GM18858 (cell line): Measurements from ENCODE around the gene FXYD3.
"Not testable (repeated sequence)": the region's sequence is repeated elsewhere in the genome, so short reads cannot be mapped to it uniquely, and the experiment has no call there.

ENCODE experiments used
- ATAC-seq: cut with Tn5 transposase; IDR thresholded peaks from one replicate; pipeline ENCODE4 v1.9.1; 2021; ENCODE audit not compliant: unreplicated experiment

Gene FXYD3

DNA sequence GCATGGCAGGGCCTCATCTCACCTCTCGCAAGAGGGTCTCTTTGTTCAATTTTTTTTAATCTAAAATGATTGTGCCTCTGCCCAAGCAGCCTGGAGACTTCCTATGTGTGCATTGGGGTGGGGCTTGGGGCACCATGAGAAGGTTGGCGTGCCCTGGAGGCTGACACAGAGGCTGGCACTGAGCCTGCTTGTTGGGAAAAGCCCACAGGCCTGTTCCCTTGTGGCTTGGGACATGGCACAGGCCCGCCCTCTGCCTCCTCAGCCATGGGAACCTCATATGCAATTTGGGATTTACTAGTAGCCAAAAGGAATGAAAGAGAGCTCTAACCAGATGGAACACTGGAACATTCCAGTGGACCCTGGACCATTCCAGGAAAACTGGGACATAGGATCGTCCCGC is 8.0 kb downstream of the FXYD3 start:
- no peak for ATAC-seq

DNA sequence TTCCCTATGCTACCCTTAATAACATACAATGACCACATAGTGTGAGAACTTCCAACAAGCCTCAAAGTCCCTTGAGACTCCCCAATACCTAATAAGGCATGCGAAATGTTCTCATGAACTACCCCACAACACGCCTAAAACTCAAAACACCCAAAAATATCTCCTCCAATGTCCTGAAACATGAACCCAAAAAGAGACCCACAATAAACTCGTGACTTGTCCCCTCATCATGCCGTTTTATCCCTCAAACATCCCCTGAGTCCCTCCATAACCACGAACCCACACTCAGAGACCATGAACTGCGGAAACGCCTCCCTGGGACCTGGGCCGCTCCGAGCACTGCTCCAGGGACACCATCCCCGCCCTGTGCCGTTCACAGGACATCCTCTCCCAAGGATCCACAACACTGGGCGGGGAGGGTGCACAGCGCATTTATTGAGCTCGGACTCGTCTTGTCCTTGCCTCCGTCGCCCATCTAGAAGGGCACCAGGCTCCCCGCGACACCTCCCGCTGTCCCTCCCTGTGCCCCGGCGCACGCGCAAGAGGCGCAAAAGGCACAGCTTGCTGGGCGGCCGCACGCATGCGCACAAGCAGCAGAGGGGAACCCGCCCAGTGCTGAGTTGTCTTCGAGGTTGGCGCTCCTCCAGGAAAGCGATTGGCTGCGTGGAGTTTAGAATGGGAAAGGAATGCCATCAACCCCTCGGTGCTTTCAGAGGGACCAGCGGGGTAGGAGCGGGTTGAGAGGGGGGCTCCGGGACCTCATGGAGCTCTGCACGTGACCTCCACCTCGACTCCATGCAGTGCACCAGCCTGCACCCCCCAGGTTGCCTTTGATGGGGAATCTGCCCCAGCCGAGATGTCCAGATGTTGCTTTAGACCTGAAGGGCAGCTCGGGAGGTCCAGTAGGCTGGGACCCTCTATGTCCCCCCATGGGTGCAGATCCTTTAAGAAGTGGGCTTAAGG is 8.8 kb downstream of the FXYD3 start:
- ATAC-seq = peak; percentile 60

DNA sequence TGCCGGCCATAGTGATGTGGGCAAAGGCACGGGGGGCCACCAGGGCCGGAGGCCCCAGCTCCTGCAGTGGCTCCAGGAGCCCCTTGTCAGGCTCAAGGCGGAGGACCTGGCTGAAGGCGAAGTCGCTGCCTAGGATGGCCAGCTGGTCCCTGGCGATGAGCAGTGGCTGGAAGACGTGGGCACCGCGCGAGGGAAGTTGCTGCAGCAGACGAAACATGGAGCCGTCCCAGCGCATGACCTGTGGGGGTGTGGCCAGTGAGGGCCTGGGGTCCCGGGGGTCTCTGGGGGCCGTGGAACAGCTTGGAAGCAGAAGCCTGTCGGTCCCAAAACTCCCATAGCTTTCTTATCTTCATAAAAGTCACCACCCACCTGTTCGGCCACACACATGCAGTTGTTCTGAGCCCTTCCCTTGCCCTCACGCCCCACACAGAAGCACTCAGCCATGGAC is 9.7 kb downstream of the FXYD3 start:
- ATAC-seq = no peak

DNA sequence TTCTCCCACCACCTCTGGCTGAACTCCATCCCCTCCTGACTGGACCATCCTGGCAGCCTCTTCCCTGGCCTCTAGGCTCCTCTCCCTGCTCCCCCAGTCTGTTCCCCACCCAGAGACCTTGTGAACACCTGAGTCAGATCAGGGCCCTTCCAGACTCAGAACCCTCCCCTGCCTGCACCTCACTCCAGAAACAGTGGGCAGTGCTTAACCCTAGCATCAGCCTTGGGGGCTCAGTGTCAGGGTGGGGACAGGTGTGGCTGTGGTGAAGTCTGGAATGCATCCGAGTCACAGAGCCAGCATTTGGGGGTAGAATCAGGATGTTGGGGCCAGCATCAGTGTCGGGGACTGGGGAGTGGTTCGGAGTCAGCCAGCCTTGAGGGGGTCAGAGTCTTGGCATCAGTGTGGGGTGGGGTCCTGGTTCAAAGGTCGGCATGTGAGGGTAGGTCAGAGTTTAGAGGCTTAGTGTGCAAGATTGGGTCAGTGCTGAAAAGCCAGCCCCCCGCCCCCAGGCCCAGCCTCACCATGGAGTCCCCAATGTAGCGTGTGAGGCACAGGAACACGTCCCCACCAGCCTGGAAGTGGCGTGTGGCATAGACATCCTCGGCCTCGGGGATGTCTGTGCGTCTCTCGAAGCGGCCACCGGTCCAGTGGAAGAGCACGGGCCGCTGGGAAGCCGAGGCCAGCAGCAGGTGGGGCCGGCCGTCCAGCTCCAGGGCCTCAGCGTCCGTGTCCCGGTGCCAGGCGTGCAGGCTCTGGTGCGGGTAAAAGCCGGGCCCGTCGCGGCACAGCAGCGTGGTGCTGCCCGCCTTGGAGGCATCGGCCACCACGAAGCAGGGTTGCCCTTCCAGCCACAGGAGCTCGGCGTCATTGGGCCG is 10.4 kb downstream of the FXYD3 start:
- no peak for ATAC-seq

DNA sequence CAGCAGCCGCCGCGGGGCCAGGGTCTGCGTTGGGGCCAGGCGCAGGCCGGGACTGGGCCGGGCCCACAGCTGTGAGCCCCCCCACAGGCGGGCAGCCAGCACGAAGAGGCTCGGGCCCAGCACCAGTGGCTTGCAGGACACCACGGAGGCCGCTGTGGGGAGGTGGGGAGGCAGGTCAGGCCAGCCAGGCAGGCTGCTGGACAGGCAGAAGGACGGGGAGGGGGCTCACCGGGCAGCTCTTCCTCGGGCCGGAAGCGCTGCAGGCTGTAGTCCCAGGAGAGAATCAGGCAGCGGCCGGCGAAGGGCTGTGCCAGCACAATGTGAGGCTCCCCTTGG is 11.0 kb downstream of the FXYD3 start:
- ATAC-seq = no peak

DNA sequence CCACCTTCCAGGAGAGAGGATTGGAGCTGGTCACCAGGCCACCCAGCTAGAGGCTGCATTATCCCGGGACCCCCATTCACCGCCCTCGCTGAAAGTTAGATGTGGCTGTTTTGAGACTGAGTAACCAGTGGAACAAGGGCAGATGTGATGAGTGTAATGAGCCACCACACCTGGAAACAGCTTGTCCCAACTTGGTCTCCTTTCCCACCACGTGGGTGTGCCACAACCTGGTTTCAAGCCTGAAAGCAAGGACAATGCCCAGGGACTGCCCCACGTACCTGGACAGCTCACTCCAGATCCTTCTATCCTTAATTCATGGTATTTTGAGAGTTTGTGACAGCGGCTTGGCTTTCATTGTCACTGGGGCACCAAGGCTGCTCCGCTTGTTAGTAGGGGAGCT is 12.2 kb downstream of the FXYD3 start:
- no peak for ATAC-seq

DNA sequence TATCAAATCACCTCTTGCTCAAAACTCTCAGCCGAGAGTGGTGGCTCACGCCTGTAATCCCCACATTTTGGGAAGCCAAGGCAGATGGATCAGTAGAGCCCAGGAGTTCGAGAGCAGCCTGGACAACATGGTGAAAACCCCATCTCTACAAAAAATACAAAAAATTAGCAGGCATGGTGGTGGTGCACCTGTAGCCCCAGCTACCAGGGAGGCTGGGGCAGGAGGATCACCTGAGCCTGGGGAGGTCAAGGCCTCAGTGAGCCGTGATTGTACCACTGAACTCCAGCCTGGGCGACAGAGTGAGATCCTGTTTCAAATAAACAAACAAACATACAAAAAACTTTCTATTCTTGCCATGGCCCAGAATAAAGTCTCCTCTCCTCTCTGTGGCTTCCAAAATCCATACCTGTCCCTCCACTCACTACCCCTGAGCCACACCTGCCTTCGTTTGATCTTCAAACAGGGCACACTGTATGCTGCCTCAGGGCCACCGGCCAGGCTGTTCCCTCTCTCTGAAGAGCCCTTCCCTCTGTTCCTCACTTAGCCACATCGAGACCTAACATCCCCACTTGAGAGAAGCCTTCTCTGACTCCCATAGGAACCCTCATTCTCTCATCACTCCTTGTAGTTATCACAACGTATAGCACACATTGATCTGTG is 12.9 kb downstream of the FXYD3 start:
- ATAC-seq = no peak

DNA sequence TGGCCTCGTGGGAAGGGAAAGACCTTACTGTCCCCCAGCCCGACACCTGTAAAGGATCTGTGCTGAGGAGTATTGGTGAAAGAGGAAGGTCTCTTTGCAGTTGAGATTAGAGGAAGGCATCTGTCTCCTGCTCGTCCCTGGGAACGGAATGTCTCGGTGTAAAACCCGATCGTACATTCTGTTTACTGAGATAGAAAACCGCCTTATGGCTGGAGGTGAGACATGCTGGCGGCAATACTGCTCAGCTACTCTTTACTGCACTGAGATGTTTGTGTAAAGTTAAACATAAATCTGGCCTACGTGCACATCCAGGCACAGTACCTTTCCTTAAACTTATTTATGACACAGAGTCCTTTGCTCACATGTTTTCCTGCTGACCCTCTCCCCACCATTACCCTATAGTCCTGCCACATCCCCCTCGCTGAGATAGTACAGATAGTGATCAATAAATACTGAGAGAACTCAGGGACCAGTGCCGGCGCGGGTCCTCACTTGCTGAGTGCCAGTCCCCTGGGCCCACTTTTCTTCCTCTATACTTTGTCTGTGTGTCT is 14.2 kb downstream of the FXYD3 start:
- ATAC-seq = not testable (repeated sequence)

DNA sequence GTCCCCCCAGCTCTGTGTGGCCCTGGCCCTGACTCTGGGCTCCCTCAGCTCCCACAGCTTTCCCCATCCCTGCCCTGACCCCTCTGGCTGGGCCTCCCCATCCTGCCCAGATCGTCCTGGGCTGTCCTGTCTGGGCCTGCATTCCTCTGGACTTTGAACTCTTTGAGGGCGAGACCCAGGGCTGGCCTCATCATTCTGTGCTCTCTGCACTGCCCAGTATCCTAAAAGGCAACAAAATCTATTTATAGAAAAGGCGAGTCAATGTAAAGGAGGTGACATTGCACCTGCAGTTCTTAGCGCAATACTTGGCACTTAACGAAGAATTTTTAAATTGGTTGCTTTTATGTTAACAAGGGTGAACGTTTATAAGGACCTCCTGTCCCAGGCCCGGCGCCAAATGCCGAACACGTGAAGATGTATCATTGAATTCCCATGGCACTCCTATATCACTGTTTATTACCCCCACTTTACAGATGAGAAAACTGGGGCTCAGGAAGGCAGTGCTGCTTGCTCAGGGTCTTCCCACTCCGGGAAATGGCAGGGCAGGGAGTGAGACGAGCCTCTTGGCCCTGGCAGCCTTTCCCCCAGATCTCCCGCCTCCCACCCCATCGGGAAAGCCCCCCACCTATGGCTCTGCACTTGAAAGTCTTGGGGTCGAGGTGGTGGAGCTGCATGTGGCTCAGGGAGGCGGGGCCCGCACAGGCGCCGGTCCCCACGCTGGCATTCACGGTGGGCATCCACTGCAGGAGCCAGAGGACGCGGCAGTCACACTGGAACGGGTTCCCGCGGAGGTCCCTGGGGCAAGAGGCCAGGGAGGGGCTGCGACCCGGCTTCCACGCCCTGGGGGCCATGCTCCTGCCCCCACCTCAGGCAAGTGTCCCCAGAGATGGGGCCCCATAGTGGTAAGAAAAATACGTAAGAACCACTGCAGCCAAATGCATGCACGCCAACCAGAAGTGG is 15.4 kb downstream of the FXYD3 start:
- no peak for ATAC-seq

DNA sequence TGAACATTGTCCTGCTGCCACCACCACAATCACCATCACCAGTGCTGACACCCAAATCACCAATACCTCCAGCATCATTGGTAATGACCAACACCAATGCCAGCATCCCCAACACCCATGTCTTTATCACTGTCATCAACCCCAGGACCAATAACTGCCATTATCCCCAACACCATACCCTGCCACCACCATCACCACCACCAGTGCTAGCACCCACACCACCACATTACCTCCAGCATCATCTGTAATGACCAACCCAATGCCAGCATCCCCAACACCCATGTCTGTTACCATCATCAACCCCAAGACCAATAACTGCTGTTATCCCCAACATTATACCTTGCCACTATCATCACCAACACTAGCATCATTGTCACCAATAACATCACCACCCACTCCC is 16.6 kb downstream of the FXYD3 start:
- no peak for ATAC-seq

DNA sequence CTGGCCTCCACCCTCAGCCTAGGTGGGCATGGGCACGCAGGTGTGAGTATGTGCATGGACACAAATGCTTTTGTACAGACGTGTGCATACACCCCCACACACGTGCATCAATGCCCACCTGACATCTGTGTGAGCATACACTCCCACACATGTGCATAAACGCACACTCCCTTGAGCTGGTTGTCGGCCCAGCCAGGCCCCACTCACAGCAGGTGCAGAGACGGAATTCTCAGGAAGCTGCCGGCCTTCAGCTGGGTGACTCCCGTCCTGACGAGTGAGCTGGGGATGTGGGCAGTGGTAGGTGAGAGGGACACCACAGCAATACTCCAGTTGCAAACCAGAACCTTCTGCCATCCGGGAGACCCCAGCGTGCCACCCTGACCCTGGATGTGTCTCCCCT is 18.2 kb downstream of the FXYD3 start:
- ATAC-seq = no peak

DNA sequence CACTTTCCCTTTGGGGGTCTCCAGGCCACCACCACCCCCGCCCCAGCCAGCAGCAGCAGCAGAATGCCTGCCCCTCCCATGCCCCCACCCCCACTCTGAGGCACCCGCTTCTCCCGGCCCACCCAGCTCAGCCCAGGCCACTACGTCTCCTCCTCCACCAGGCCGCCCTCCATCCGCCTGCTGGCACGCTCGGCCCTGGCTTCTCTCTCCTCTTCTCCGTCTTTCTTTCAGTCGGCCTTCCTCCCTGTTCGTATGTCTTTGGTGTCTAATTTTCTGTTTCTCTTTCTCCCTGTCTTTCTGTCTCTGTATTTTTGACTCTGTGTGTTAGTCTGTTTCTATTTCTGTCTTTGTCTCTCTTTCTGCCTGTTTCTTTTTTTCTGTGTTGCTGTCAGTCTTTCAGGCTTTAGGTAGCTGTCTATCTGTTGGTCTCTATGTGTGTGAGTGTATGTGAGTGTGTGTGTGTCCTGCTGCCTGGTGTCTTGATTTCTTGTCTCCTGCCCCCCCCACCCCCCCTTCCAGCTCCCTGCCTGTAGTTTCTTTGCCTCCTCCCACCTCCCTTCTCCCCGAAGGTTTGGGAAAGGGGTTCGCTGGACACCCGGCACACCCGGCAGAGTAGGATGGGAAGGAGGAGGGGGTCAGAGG is 19.1 kb downstream of the FXYD3 start, which contains the start of gene LGI4:
Gene LGI4, minus strand, starts transcription at position 459 of the 642 bp plus-strand sequence. Its CDS starts 379 bp downstream, at position 80.
- no peak for ATAC-seq

DNA sequence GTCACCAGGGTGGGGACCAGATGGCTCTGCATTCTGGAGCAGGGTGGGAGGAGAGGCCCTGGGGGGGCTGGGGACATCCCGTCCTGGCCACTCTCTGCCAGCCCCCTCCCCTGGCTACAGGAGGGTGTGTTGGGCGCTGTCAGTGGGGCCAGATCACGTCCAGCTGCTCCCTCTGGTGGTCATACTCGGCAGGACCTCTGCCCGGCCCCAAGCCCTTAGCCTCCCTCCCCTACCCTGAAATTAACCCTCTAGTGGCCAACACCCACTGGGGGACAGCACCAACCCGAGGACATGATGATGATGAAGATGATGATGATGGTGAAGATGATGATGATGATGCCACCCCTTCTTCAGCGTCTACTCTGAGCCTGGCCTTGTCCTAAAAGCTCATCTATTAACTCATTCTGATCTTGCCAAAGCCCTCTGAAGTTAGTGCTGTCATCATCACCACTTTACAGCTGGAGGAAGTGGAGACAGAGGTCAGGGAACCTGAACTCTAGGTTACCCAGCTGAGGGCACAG is 19.8 kb downstream of the FXYD3 start:
- ATAC-seq = no peak

DNA sequence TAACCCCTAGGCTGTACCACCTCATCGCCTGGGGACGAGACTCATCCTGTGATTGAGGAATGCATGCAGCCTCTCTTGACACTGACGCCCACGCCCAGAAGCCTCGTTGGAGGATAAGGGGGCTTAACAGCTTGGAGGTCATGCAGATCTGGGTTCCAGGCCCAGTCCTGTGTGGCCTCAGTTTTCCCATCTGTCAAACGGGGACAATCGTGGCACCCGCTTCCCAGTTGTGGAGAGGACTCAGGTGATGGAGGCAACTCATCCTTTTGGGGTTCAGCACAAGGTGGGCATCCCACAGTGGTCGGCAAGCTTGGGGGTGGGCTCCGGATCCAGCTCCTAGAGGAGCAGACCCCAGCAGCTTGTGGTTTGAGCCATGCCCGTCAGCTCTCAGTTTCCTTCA is 20.6 kb downstream of the FXYD3 start:
- ATAC-seq = no peak

DNA sequence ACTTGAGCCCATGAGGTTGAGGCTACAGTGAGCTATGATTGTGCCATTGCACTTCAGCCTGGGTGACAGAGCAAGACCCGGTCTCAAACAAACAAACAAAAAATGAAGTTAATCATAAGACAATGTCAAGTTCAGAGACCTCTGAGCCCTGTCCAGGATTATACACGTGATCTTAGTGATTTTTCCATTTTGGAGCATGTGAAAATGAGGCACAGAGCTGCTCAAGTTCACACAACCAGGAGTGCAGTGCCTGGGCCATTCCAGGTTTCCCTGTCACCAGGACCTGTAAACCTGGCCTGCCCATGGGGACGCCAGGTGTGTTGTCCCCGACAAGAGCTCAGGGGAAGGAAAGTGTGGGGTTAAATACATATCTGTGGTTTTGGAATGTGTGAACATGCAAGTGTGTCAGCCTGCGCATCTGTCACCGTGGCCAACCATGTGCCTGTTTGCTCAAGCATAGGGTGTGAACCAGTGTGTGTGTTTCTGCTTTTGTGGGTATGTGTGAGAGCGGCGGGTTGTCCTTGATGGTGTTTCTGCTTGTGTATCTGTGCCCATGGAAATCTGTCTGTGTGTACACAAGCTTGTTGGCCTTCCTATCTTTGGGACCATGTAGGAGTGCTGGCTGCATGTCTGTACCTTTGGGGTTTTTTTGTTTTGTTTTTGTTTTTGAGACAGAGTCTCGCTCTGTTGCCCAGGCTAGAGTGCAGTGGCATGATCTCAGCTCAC is 21.5 kb downstream of the FXYD3 start:
- no peak for ATAC-seq

DNA sequence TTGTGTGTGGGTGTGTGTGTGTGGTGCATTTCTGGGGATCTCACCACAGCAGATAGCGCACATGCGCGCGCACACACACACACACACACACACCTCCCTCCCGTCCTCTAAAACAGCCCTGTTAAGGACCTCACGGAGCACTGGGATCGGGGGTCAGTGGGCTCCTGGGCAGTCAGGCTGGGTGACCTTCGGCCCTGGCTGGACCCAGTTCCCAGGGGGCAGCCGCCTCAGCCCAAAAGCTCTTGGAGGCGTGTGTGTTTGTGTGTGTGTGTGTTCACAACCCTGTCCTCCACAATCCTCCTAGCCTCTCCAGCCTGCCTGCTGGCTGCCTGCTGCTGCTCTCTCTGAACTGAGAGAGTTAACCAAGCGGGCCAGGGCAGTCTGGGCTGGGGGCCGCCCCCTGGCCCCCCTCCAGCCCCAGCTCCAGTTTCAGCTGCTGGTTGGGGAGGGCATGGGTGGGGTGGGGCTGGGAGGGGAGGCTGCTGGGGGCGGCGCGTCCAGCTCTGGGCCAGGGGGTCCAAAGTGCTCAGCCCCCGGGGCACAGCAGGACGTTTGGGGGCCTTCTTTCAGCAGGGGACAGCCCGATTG is 22.8 kb downstream of the FXYD3 start, which contains the start of gene FXYD1:
Gene FXYD1, plus strand, starts transcription at position 520 of the 588 bp plus-strand sequence. CDS start 1,256 bp downstream, outside the sequence.
- no peak for ATAC-seq

DNA sequence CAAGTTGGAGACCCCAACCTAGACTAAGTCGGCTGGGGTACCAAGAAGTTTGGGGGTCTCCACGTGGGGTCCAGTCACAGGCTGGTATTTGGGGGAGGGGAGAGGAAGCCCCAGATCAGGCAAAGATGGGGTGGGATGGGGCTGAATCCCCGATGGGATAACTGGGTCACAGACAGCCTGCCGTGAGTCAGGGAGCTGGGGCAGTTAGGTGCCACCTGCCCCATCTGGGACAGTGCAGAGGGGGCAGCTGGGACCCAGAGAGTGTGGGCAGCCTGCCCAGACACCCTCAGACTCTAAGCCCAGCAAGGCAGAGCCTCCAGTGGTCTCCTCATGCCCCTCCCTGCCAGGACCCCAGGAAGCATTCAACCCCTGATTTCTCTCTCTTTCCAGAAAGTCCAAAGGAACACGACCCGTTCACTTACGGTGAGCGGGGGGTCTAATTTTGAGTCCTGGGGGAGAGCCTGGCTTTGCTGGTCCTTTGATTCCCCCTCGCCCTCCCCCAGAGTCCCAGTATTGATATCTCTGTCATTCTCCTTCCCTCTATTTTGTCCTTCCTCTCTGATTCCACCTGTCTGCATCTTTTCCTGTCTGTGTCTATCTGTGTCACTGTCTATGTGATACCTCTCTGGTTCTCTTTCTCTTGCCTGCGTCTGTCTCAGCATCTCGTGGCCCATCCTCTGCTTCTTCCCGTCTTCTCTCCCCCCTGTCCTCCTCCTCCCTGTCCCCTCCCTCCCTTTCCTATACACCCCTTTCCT is 24.8 kb downstream of the FXYD3 start:
- no peak for ATAC-seq
